HepG2 (cell line): Measurements from ENCODE around the gene IRF2BPL. TPM values are rescaled to one million over a fixed set of nuclear protein-coding genes. Genes with fewer than 3 reads are reported as not detected.

Source experiments
- ATAC-seq: fragments of 200-7000 bp; cut with Tn5 transposase; 3 replicates; pipeline ENCODE4 v1.9.1; 2020; ENCODE audit warnings: mild to moderate bottlenecking, moderate library complexity
- BruUV-seq: library from RNA; stranded (reverse); fragments of 400-500 nt; replicated peaks from 2 replicates; lab custom pipeline; 2021; lab: Mats Ljungman, UMichigan
- CTCF ChIA-PET: fragments of 300-600 bp; formaldehyde crosslinking; extraction: SDS; loops from one replicate; lab custom pipeline; 2021; ENCODE audit warnings: low total read pairs, inconsistent platforms, low intra/inter-chr PET ratio; lab: Yijun Ruan, JAX
- POLR2A ChIA-PET: fragments of 350-600 bp; sonication (Branson Sonifier 250); formaldehyde crosslinking; loops from one replicate; lab custom pipeline; 2020; ENCODE audit warnings: antibody characterized with exemption, inconsistent platforms; lab: Yijun Ruan, JAX
- DNase-seq: peaks from one replicate; pipeline ENCODE4 v3.0.0-alpha.2; 2015; ENCODE audit warnings: low spot score
- FAIRE-seq: peaks from 3 replicates; lab custom pipeline; 2011; peaks lifted over from hg19 to GRCh38; lab: Jason Lieb, UNC
- H2AFZ ChIP-seq: one replicate; pipeline ENCODE4 v1.6.1; 2011; ENCODE audit warnings: low read length, inconsistent platforms
- H3K27ac ChIP-seq: fragments of 300-600 bp; 3 replicates; pipeline ENCODE4 v1.8.0; 2011; ENCODE audit warnings: mixed run types, mild to moderate bottlenecking, mixed read lengths, low read length, inconsistent platforms; ENCODE audit not compliant: insufficient read depth; ENCODE audit errors: extremely low read length
- H3K27me3 ChIP-seq, 2 experiments: fragments of 200-600 bp in 1 of 2; 2 replicates in 1 of 2; 3 replicates in 1 of 2; pipeline versions ENCODE4 v1.6.0 to v1.8.0; 2011; ENCODE audit warnings: low read length in 2 of 2, mild to moderate bottlenecking in 2 of 2, moderate library complexity in 2 of 2, inconsistent platforms in 1 of 2; ENCODE audit not compliant: insufficient read depth in 2 of 2, control insufficient read depth in 1 of 2
- H3K36me3 ChIP-seq, 2 experiments: fragments of 200-600 bp in 1 of 2; replicated peaks in 1 of 2; 2 replicates in 1 of 2; 3 replicates in 1 of 2; pipeline versions ENCODE4 v1.5.1 to v1.8.0; 2011; ENCODE audit warnings: low read length in 2 of 2, inconsistent platforms in 1 of 2; ENCODE audit not compliant: insufficient read depth in 2 of 2, control insufficient read depth in 1 of 2
- H3K4me1 ChIP-seq: 2 replicates; pipeline ENCODE4 v1.5.1; 2012; ENCODE audit warnings: low read length, inconsistent platforms; ENCODE audit not compliant: insufficient read depth
- H3K4me2 ChIP-seq: 2 replicates; pipeline ENCODE4 v1.6.0; 2011; ENCODE audit warnings: low read depth, low read length, inconsistent platforms
- H3K4me3 ChIP-seq, 3 experiments: fragments of 200-600 bp in 1 of 3; sonication (generic), shearing (Covaris generic) in 1 of 3; replicated peaks in 1 of 3; 2 replicates each; pipeline ENCODE4 v1.5.1; 2011 to 2016; ENCODE audit warnings: low read length in 3 of 3, inconsistent platforms in 2 of 3, low read depth in 2 of 3, mild to moderate bottlenecking in 2 of 3, control low read depth in 1 of 3, mixed read lengths in 1 of 3; ENCODE audit not compliant: insufficient read depth in 1 of 3
- H3K79me2 ChIP-seq: one replicate; pipeline ENCODE4 v1.6.1; 2011; ENCODE audit warnings: low read length, inconsistent platforms; ENCODE audit not compliant: insufficient read depth
- H3K9ac ChIP-seq: 2 replicates; pipeline ENCODE4 v1.6.0; 2011; ENCODE audit warnings: mild to moderate bottlenecking, low read depth, low read length, inconsistent platforms; ENCODE audit not compliant: insufficient read depth
- H3K9me3 ChIP-seq: 2 replicates; pipeline ENCODE4 v1.5.1; 2012; ENCODE audit warnings: mild to moderate bottlenecking, low read length
- H4K20me1 ChIP-seq: 2 replicates; pipeline ENCODE4 v1.6.0; 2011; ENCODE audit warnings: inconsistent platforms, mild to moderate bottlenecking, low read length, moderate library complexity; ENCODE audit not compliant: insufficient read depth
- CREB3 ChIP-seq: sonication (generic); formaldehyde crosslinking; IDR thresholded peaks from 2 replicates; pipeline ENCODE4 v1.5.0; 2020; ENCODE audit warnings: missing genetic modification reagents
- DBP ChIP-seq: sonication (generic); formaldehyde crosslinking; IDR thresholded peaks from 2 replicates; pipeline ENCODE4 v1.4.0; 2020; ENCODE audit warnings: missing genetic modification reagents; ENCODE audit errors: not compliant biosample characterization
- EP300 ChIP-seq, 3 experiments: sonication (generic) in 1 of 3; formaldehyde crosslinking in 1 of 3; IDR thresholded peaks; 2 replicates each; pipeline versions ENCODE4 v1.5.1 to v1.6.1; 2011 to 2020; ENCODE audit warnings: low read depth in 2 of 3, low read length in 2 of 3, borderline replicate concordance in 1 of 3, improper control_type of control experiment in 1 of 3, mild to moderate bottlenecking in 1 of 3, missing genetic modification reagents in 1 of 3, moderate library complexity in 1 of 3
- GZF1 ChIP-seq: sonication (generic); formaldehyde crosslinking; IDR thresholded peaks from 2 replicates; pipeline ENCODE4 v1.5.1; 2020; ENCODE audit warnings: mild to moderate bottlenecking, missing genetic modification reagents
- HCFC1 ChIP-seq: fragments of 150-350 bp; IDR thresholded peaks from 2 replicates; pipeline ENCODE4 v1.6.1; 2014; ENCODE audit warnings: low read depth, low read length
- HMGXB4 ChIP-seq, 2 experiments: sonication (generic) in 1 of 2; formaldehyde crosslinking in 1 of 2; IDR thresholded peaks; 2 replicates each; pipeline versions ENCODE4 v1.4.0 to v1.6.1; 2018 to 2020; ENCODE audit warnings: missing genetic modification reagents in 2 of 2, borderline replicate concordance in 1 of 2, low read depth in 1 of 2, mild to moderate bottlenecking in 1 of 2, missing biosample characterization in 1 of 2
- KDM4B ChIP-seq: sonication (generic); formaldehyde crosslinking; IDR thresholded peaks from 2 replicates; pipeline ENCODE4 v1.4.0; 2020; ENCODE audit warnings: missing genetic modification reagents
- NCOA1 ChIP-seq: sonication (generic); formaldehyde crosslinking; IDR thresholded peaks from 2 replicates; pipeline ENCODE4 v1.9.0; 2021; ENCODE audit warnings: missing genetic modification reagents
- POLR2AphosphoS2 ChIP-seq: IDR thresholded peaks from 2 replicates; pipeline ENCODE4 v1.6.1; 2011; ENCODE audit warnings: low read depth, low read length, improper control_type of control experiment
- SIX1 ChIP-seq: sonication (generic); formaldehyde crosslinking; IDR thresholded peaks from 2 replicates; pipeline ENCODE4 v1.4.0; 2020; ENCODE audit warnings: missing genetic modification reagents, borderline replicate concordance
- ZFAT ChIP-seq: sonication (generic); formaldehyde crosslinking; conservative IDR thresholded peaks from 2 replicates; pipeline ENCODE4 v1.8.1; 2023; ENCODE audit warnings: missing genetic modification reagents, inconsistent platforms
- ZFP1 ChIP-seq: IDR thresholded peaks from 2 replicates; pipeline ENCODE4 v1.6.1; 2016
- ZFP82 ChIP-seq: sonication (generic); formaldehyde crosslinking; IDR thresholded peaks from 2 replicates; pipeline ENCODE4 v1.5.1; 2020; ENCODE audit warnings: mild to moderate bottlenecking, missing genetic modification reagents, borderline replicate concordance
- ZMAT3 ChIP-seq: sonication (generic); formaldehyde crosslinking; conservative IDR thresholded peaks from 2 replicates; pipeline ENCODE4 v1.7.0; 2021; ENCODE audit warnings: missing genetic modification reagents
- ZNF10 ChIP-seq: sonication (generic); formaldehyde crosslinking; IDR thresholded peaks from 2 replicates; pipeline ENCODE4 v1.4.0; 2020; ENCODE audit warnings: mild to moderate bottlenecking, low read depth, missing genetic modification reagents, borderline replicate concordance
- ZNF136 ChIP-seq: sonication (generic); formaldehyde crosslinking; IDR thresholded peaks from 2 replicates; pipeline ENCODE4 v1.8.1; 2022; ENCODE audit warnings: low read depth, mild to moderate bottlenecking, moderate library complexity, missing genetic modification reagents
- ZNF552 ChIP-seq: sonication (generic); formaldehyde crosslinking; IDR thresholded peaks from 2 replicates; pipeline ENCODE4 v1.9.0; 2022; ENCODE audit warnings: missing genetic modification reagents, mild to moderate bottlenecking, borderline replicate concordance
- ZNF576 ChIP-seq: sonication (generic); formaldehyde crosslinking; IDR thresholded peaks from 2 replicates; pipeline ENCODE4 v1.4.0; 2020; ENCODE audit warnings: mild to moderate bottlenecking, missing genetic modification reagents
- ZNF883 ChIP-seq: sonication (generic); formaldehyde crosslinking; IDR thresholded peaks from 2 replicates; pipeline ENCODE4 v1.5.1; 2020; ENCODE audit warnings: mild to moderate bottlenecking, missing genetic modification reagents; ENCODE audit errors: not compliant biosample characterization
- WGBS: methylation state at CpG from one replicate; pipeline ENCODE4 v1.1.6; 2017; ENCODE audit warnings: low lambda C conversion rate; 5-methylcytosine and 5-hydroxymethylcytosine counted together
- in situ Hi-C: cut with HindIII; loops from 2 replicates; pipeline ENCODE4 v1.10.0; 2017; ENCODE audit warnings: low pct_unique_long_range_greater_than_20kb; ENCODE audit not compliant: extremely low pct_ligation_motif_present
- intact Hi-C: fragments of 100-400 bp; cut with micrococcal nuclease; formaldehyde crosslinking; loops from one replicate; pipeline ENCODE4 v1.10.0; 2022; ENCODE audit not compliant: unreplicated experiment
- polyA plus RNA-seq, 8 experiments: library from polyadenylated mRNA; depleted of rRNA in 3 of 8; stranded (reverse) in 7 of 8; unstranded in 1 of 8; fragments of >200 nt; fragmentation: Illumina TruSeq in 4 of 8; extraction: Trizol in 4 of 8; gene quantifications; 2 replicates each; pipeline versions ENCODE4 v1.2.1 to v1.2.3, GENCODE V29; 2011 to 2016; ENCODE audit warnings: low read depth in 4 of 8, missing spikeins in 1 of 8, mixed read lengths in 1 of 8; ENCODE audit not compliant: insufficient read depth in 1 of 8
- total RNA-seq, 5 experiments: library from RNA; depleted of rRNA; stranded (reverse); fragments of >200 nt; fragmentation: Illumina TruSeq; extraction: Trizol; gene quantifications; 2 replicates each; pipeline ENCODE4 v1.2.3, GENCODE V29; 2016; ENCODE audit warnings: low read depth in 1 of 5

The IRF2BPL gene
- total and polyA plus RNA-seq, 2 of the 13 experiments (the other 11 are each of a cell fraction or from before 2014, with no cell fraction given), result 6.6 to 8.4 TPM

DNA sequence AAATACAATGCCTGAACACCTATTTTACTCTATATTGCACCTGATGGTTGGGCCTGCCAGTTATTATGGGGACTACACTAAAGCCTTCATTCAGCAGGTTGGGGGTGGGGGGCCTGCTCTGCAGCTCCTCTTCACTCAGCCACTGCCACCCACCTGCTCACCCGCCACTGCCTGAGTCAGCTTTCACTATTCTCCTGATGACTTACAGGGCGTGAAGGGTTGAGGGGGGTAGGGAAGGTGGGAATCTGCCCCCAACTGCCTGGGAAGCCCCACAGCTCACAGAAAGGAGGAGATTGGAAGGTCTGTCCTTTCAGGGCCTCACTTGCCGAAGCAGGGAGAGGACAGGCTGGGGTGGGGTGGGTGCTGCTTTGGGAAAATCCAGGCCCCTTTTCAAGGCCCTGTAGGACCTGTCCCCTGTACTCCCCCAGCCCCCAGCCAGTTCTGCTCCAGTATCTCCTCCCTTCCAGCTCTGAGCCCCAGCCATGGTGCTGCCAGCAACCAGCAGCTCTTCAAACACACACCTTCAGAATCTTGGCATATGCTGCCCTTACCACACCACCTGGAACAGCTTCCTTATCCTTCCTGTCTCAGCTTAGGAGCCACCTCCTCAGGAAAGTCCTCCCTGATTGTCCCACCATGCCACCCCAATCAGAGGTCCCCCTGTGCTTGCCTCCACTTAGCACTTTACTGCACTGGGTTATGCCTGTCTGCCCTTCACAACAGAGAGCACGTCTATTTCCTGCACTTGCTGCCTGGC lies 33.1 kb downstream of the IRF2BPL start (continued):
- TF ChIP-seq ZFAT (CRISPR knock-in tag) (no peak), ZMAT3 (no peak)

GRCh38 chr14:76993752-76994151 lies 34.8 kb downstream of the IRF2BPL start:
- Histone ChIP-seq H2AFZ (no peak overlapping the region), H3K4me1 (peaks cover 13% of the 10 kb centered on the region), H3K36me3 (no peaks in the 10 kb centered on the region), H3K27ac (no peak overlapping the region), H3K4me3 (no peak overlapping the region), H3K9me3 (no peaks in the 10 kb centered on the region), H3K27me3 (no peaks in the 10 kb centered on the region; a peak in 1 of 5 replicates), H3K4me2 (no peak overlapping the region), H3K79me2 (no peaks in the 10 kb centered on the region), H3K9ac (no peak overlapping the region), H4K20me1 (no peaks in the 10 kb centered on the region)
- POLR2A ChIA-PET, result no interaction called here
- CTCF ChIA-PET, result no interaction called here
- ATAC-seq (no peak), FAIRE-seq (no peak), DNase-seq (no peak)
- 76% methylated on average over 6 of the region's 6 CpGs for WGBS
- BruUV-seq, result no TSS peak
- intact Hi-C loops (no loop called here), in situ Hi-C loops (no loop called here)
- TF ChIP-seq NCOA1 (CRISPR knock-in tag) (no peak), KDM4B (CRISPR knock-in tag) (no peak), ZNF576 (no peak), GZF1 (no peak), CREB3 (CRISPR knock-in tag) (no peak), POLR2AphosphoS2 (no peak), ZNF10 (no peak), ZNF552 (CRISPR knock-in tag) (no peak), SIX1 (CRISPR knock-in tag) (no peak), ZFP82 (CRISPR knock-in tag) (no peak), ZNF136 (CRISPR knock-in tag) (no peak), HCFC1 (no peak), EP300 (IDR thresholded peaks at IDR 0.05; ENCODE audit: low read depth in 2 of 2, low read length in 2 of 2) (no peak), EP300 (CRISPR knock-in tag; IDR thresholded peaks at IDR 0.05; ENCODE audit: borderline replicate concordance) (no peak), DBP (CRISPR knock-in tag) (no peak), ZNF883 (CRISPR knock-in tag) (no peak), HMGXB4 (CRISPR knock-in tag; IDR thresholded peaks at IDR 0.05; ENCODE audit: borderline replicate concordance in 1 of 2, low read depth in 1 of 2) (no peak), ZFP1 (no peak)
